A549 (cell line): ENCODE results near the gene HINT3. TPM values are rescaled to one million over a fixed set of nuclear protein-coding genes. Genes with fewer than 3 reads are reported as not detected.
A peak's percentile ranks its signal among the peaks of the same experiment; 100 is the strongest.
"Not testable (repeated sequence)": the region's sequence is repeated elsewhere in the genome, so short reads cannot be mapped to it uniquely, and the experiment has no call there.

Experiments
- ATAC-seq, 2 experiments: fragments of 200-7000 bp in 1 of 2; fragments of >200 bp in 1 of 2; cut with Nextera tagmentation in 1 of 2; cut with Tn5 transposase in 1 of 2; 3 replicates each; pipeline versions ENCODE4 v1.8.0 to v1.9.1; 2018 to 2020; ENCODE audit warnings: mild to moderate bottlenecking in 1 of 2, moderate library complexity in 1 of 2
- CTCF ChIA-PET: fragments of 300-600 bp; sonication (Branson Sonifier 250); formaldehyde crosslinking; extraction: SDS; loops from one replicate; lab custom pipeline; 2021; ENCODE audit warnings: antibody characterized with exemption, inconsistent platforms; lab: Yijun Ruan, JAX
- POLR2A ChIA-PET: fragments of 350-600 bp; formaldehyde crosslinking; extraction: SDS; loops from one replicate; lab custom pipeline; 2021; ENCODE audit warnings: antibody characterized with exemption, inconsistent platforms; lab: Yijun Ruan, JAX
- DNase-seq, 2 experiments: peaks; one replicate each; pipeline versions ENCODE4 v3.0.0 to v3.0.0-alpha.2; 2011 to 2016; ENCODE audit warnings: low read depth in 1 of 2, low spot score in 1 of 2
- FAIRE-seq: peaks from 2 replicates; lab custom pipeline; 2011; peaks lifted over from hg19 to GRCh38; lab: Jason Lieb, UNC
- H3K27ac ChIP-seq, 2 experiments: fragments of >200 bp; sonication (Bioruptor Twin); formaldehyde crosslinking; 3 replicates each; pipeline ENCODE4 v1.5.1; 2016 to 2017
- H3K4me1 ChIP-seq: fragments of >200 bp; sonication (Bioruptor Twin); formaldehyde crosslinking; 3 replicates; pipeline ENCODE4 v1.6.1; 2016
- H3K4me2 ChIP-seq: fragments of >200 bp; sonication (Bioruptor Twin); formaldehyde crosslinking; 3 replicates; pipeline ENCODE4 v1.6.1; 2016
- H3K4me3 ChIP-seq: fragments of >200 bp; sonication (Bioruptor Twin); formaldehyde crosslinking; 3 replicates; pipeline ENCODE4 v1.5.1; 2016
- H3K9me3 ChIP-seq: fragments of >200 bp; sonication (Bioruptor Twin); formaldehyde crosslinking; 3 replicates; pipeline ENCODE4 v1.6.1; 2016
- ATOH8 ChIP-seq: fragments of 250-450 bp; sonication (Bioruptor Pico); IDR thresholded peaks from 2 replicates; pipeline ENCODE4 v1.5.0; 2020; ENCODE audit warnings: low read depth, mild to moderate bottlenecking, moderate library complexity
- BCL3 ChIP-seq: fragments of >200 bp; sonication (Bioruptor Twin); formaldehyde crosslinking; IDR thresholded peaks from 3 replicates; pipeline ENCODE4 v1.6.1; 2016
- CHD2 ChIP-seq: fragments of 150-350 bp; IDR thresholded peaks from 2 replicates; pipeline ENCODE4 v1.6.1; 2014; ENCODE audit warnings: low read length; ENCODE audit not compliant: partially characterized antibody
- FOSL2 ChIP-seq, 2 experiments: fragments of 450-650 bp in 1 of 2; fragments of >200 bp in 1 of 2; sonication (Bioruptor Twin) in 1 of 2; formaldehyde crosslinking; IDR thresholded peaks; 2 replicates each; pipeline versions ENCODE4 v1.5.0 to v1.6.1; 2016 to 2020; ENCODE audit warnings: mild to moderate bottlenecking in 1 of 2, moderate library complexity in 1 of 2
- HES2 ChIP-seq: fragments of >200 bp; sonication (Bioruptor Twin); formaldehyde crosslinking; IDR thresholded peaks from 2 replicates; pipeline ENCODE4 v1.6.1; 2016
- HEYL ChIP-seq: fragments of 250-450 bp; sonication (Bioruptor Pico); IDR thresholded peaks from 2 replicates; pipeline ENCODE4 v1.8.0; 2021; ENCODE audit warnings: mild to moderate bottlenecking, moderate library complexity
- HOXA7 ChIP-seq: fragments of 250-450 bp; sonication (Bioruptor Pico); IDR thresholded peaks from 2 replicates; pipeline ENCODE4 v1.5.0; 2020; ENCODE audit warnings: mild to moderate bottlenecking, moderate library complexity
- JUN ChIP-seq, 2 experiments: fragments of >200 bp; sonication (Bioruptor Twin); formaldehyde crosslinking; IDR thresholded peaks; 2 replicates in 1 of 2; 3 replicates in 1 of 2; pipeline ENCODE4 v1.6.1; 2016 to 2017
- JUNB ChIP-seq: fragments of >200 bp; sonication (Bioruptor Twin); formaldehyde crosslinking; IDR thresholded peaks from 2 replicates; pipeline ENCODE4 v1.6.1; 2016
- KDM5A ChIP-seq: fragments of 200-600 bp; sonication (generic); IDR thresholded peaks from 2 replicates; pipeline ENCODE4 v1.6.1; 2016; ENCODE audit warnings: antibody characterized with exemption, mild to moderate bottlenecking
- POLR2AphosphoS2 ChIP-seq: conservative IDR thresholded peaks from 2 replicates; pipeline ENCODE4 v1.6.1; 2012; ENCODE audit warnings: low read length, improper control_type of control experiment, inconsistent platforms
- ZSCAN20 ChIP-seq: fragments of 250-450 bp; sonication (Bioruptor Pico); IDR thresholded peaks from 2 replicates; pipeline ENCODE4 v1.8.0; 2022; ENCODE audit warnings: mild to moderate bottlenecking, moderate library complexity
- WGBS: methylation state at CpG from one replicate; pipeline ENCODE4 v1.1.6; 2017; ENCODE audit errors: missing lambda C conversion rate; 5-methylcytosine and 5-hydroxymethylcytosine counted together
- polyA plus RNA-seq, 4 experiments: library from polyadenylated mRNA; depleted of rRNA in 3 of 4; stranded (reverse); fragments of >200 nt; fragmentation: RNase III in 1 of 4; extraction: RNeasy Plus Mini Kit Qiagen cat#74134 plus additional on column Dnase treatment in 1 of 4; gene quantifications; 2 replicates in 3 of 4; 3 replicates in 1 of 4; pipeline ENCODE4 v1.2.3, GENCODE V29; 2011 to 2017

HINT3 gene
- polyA plus RNA-seq, 2 of the 4 experiments (the other 2 are of a cell fraction) = 4.7 to 13.0 TPM

DNA sequence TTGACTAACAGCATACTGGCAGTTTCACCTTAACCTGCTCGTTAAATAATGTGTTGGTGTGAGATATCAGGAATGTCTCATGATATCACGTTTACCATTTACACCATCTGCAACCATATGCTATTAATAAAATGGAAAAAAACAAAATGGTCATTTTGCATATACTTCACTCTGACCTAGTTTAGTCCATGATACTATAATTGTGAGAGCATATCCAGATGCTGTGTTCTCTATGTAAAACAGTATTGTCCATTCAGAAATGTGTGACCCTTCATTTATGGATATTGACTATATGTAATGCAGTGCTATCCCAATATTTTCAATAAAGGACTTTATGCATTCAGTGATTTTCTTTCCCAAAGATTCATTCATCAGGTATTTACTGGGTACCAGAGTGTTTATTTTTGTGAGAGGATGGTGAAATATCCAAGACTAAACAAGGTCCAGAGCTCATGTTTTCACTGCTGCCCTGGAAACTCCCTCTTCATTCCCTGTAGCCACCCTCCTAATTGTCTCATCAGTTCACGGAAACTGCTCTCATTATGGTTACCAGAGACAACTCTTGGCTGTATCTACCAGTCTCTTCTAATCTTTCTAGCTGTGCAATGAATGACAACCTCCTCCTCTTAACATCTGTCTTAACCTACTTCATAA is 25.7 kb upstream of the HINT3 start (continued):
- TF ChIP-seq FOSL2 (IDR thresholded peaks at IDR 0.05) (no peak), FOSL2 (CRISPR knock-in tag; IDR thresholded peaks at IDR 0.05) (peak; percentile 31), CHD2 (peak; percentile 12)

- H3K27ac ChIP-seq = peak overlapping the region; percentile 10 to 62; a peak in 3 of 6 replicates
- 80% methylated on average over 4 of the region's 4 CpGs for WGBS
- no peaks in the 10 kb centered on the region for H3K9me3 ChIP-seq
- ChIA-PET POLR2A (interaction anchor here (0.9 to 1.1 kb wide), 2 partner anchors 14 to 141 kb away, joined by 3 to 4 read pairs; partner anchors contain the start of gene NCOA7), CTCF (interaction anchor here (1.2 to 3.3 kb wide), 2 partner anchors 21 to 77 kb away, joined by 3 to 10 read pairs; no protein-coding TSS in a partner anchor)
- H3K4me1 ChIP-seq = peaks cover 32% of the 10 kb centered on the region
- no peak overlapping the region for H3K4me3 ChIP-seq
- FAIRE-seq (no peak), DNase-seq (no peak), ATAC-seq (peak in 1 of 2 experiments; percentile 18; a peak in 3 of 6 replicates)
- TF ChIP-seq JUN (IDR thresholded peaks at IDR 0.05) = peak in 1 of 2 experiments; percentile 30; a peak in 1 of 5 replicates
- TF ChIP-seq HES2 = no peak
- TF ChIP-seq POLR2AphosphoS2 = peak; percentile 66
- 0 out of 2 replicates have a peak, but pooled peaks have one; percentile 12 for TF ChIP-seq HOXA7
- TF ChIP-seq ZSCAN20 = peak; percentile 5; the same call in 1 of the 2 replicates
- no peak for TF ChIP-seq FOSL2 (IDR thresholded peaks at IDR 0.05)
- no peak for TF ChIP-seq FOSL2 (CRISPR knock-in tag; IDR thresholded peaks at IDR 0.05)
- TF ChIP-seq HEYL (CRISPR knock-in tag) = 0 out of 2 replicates have a peak, but pooled peaks have one; percentile 66
- no peak overlapping the region for H3K4me2 ChIP-seq
Measured at GRCh38 chr6:125931733-125932450, 24.7 kb upstream of the HINT3 start.

GRCh38 chr6:125932451-125932795 is 24.1 kb upstream of the HINT3 start:
- Histone ChIP-seq H3K27ac (peak overlapping the region in 1 of 2 experiments; percentile 62; a peak in 2 of 6 replicates), H3K9me3 (no peaks in the 10 kb centered on the region), H3K4me2 (no peak overlapping the region), H3K4me3 (no peak overlapping the region), H3K4me1 (peaks cover 26% of the 10 kb centered on the region)
- FAIRE-seq (no peak), ATAC-seq (peak in 1 of 2 experiments; percentile 14; a peak in 3 of 6 replicates), DNase-seq (no peak)
- TF ChIP-seq HES2 (no peak), ATOH8 (CRISPR knock-in tag) (no peak), KDM5A (no peak), CHD2 (no peak), BCL3 (no peak), JUNB (no peak)
- ChIA-PET CTCF (interaction anchor here (1.2 to 3.3 kb wide), 2 partner anchors 21 to 77 kb away, joined by 3 to 10 read pairs; no protein-coding TSS in a partner anchor), POLR2A (interaction anchor here (0.9 to 1.1 kb wide), 2 partner anchors 14 to 142 kb away, joined by 3 to 4 read pairs; partner anchors contain the start of gene NCOA7)

DNA sequence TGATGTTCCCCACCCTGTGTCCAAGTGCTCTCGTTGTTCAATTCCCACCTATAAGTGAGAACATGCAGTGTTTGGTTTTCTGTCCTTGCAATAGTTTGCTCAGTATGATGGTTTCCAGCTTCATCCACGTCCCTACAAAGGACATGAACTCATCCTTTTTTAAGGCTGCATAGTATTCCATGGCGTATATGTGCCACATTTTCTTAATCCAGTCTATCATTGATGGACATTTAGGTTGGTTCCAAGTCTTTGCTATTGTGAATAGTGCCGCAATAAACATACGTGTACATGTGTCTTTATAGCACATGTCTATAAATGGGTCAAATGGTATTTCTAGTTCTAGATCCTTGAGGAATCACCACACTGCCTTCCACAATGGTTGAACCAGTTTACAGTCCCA is 21.1 kb upstream of the HINT3 start:
- ATAC-seq, H3K27ac ChIP-seq, DNase-seq, FAIRE-seq, H3K4me3 ChIP-seq, POLR2A ChIA-PET, H3K4me2 ChIP-seq, H3K9me3 ChIP-seq: not testable (repeated sequence)
- H3K4me1 ChIP-seq = peaks cover 28% of the 10 kb centered on the region
- WGBS = 74% methylated on average over 5 of the region's 5 CpGs
- CTCF ChIA-PET = interaction anchor here (1.1 to 1.8 kb wide), 2 partner anchors 20 to 144 kb away, joined by 5 read pairs; partner anchors contain the start of genes HINT3 and NCOA7
